ENCODE measurements around the gene RHBDD1.

Gene RHBDD1

DNA sequence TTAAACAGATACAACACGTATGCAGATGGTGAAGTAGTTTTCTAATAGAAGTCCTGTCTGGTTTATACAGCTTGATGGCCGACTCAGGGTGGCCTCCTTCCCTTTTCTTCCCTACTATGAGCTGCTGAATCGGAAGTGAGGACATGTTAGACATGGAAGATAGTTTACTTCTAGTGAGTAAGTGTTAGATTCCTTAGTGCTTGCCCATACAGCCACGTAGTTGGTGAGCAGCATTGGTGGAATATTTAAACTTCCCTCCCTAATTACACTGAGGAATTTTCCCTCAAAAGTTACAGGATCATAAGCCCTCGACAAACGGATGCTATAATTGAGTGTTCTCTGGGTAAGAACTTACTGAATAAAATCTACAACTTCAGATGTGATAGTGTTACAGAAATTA lies 52.1 kb downstream of the RHBDD1 start:
- peak; percentile 87 for DNase-seq (ENCODE audit: low read depth)

DNA sequence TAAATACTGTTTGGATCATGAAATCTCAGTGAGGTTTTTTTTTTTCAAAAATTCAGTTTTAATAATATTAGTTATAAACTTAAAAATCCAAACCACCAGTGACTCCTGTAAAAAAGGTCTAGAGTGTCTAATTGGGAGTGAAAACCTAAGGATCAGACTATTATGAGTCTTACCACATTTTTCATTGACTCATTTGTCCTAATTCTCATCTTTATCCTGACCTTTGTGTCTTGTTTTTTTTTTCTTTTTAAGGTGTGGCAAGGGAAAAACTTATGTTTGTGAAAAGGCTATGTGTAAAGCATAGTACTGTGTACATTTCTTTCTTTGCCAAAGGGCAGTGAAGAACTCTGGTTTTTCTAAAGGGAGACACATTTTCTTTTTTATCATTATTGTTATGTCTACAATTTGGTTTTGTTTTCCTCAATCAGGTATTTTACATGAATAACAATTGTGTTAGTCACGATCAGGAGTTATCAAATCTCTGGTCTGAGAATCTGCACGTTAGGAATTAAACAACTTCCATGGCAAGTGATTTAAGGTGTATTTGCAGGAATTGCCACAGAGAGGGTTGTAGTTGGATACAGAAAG lies 52.6 kb downstream of the RHBDD1 start:
- peak; percentile 49 for DNase-seq (ENCODE audit: low read depth)

DNA sequence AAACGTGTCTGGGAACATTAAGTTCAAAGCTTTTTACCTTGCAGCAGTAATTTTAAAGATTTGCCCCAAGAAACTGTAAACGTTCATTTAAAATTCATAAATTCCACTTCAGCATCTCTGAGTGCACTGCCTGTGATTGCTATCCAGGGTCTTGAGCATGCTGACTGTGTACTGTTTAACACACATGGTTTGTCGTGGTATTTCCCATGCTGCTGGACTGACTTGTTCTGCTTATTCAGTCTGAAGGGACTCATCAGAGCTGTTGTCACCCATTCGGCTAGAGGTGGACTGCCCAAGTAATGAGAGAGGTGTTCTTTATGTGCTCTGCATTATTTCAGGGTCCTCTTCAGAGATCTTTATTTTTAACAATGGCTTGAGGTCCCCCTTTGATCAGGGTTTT lies 53.1 kb downstream of the RHBDD1 start:
- DNase-seq (ENCODE audit: low read depth), result peak; percentile 45

DNA sequence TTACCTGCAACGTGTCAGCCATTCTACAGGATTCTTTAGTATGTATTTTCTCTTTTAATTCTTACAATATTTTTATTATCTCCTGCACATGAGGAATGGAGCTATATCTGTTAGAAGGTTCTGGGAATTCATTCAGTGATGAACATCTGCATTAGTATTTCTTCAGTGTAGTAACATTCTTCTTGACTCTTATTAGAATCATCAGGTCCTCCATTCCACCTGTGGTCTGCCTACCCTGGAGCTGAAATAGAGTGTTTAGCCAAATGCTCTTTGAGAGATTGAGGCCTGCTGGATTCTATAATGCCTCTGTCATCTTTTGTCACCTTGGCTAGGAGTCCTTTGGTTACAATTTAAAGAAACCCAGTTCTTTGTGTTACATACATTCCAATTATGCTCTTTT lies 54.4 kb downstream of the RHBDD1 start:
- DNase-seq (ENCODE audit: low read depth), result no peak

DNA sequence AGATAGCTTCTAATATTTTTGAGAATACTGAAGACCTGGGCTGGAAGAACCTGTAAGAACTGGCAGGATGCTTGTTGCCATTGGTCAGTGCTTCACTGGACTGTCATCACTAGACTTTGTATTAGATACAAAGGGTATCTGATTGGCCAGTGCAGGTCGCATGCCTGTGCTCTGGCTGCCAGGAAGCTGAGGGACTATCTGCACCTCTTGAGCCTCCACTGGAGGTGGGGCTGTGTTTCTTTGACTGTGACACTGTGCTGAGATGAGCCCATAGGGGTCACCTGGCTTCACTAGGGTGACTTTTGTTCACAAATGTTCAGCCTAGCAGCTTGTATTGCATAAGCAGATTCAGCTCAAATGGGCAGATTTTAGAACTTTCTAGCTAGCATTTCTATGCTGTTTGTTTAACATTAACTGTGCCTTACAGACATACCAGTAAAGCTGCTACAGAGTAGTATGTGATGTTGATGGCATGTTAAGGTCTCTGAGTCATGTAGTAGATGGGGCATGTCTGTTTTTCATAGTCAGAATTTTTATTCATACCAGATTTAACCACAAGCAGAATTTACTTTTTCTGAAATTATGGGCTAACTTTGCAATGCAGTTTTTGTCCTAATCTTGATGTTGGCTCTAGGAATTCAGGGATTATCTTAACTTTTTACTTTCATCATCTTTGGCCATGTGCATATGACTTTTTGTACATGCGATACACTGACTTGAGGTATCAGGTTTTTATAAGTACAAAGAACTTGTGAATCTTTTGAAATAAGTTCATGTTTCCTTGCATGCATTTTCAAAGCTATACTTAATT lies 56.1 kb downstream of the RHBDD1 start:
- peak; percentile 74 for DNase-seq (ENCODE audit: low read depth)

DNA sequence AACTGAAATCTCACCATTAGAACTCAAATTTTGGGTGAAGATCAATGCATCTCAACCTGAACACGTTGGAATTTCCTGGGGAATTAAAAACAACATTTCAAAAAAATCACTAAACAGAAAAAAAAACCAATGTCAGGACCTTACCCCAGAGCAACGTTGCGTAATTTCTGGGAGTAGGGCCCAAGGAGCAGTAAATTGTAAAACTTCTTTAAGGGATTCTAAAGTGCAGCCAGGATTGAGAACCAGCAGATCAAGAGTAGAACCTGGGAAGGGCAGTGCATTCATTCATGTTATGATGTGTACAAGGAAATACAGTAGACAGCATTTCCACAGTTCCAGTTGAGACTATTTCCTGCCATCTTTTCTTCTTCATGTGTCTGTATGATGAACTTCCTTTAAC lies 56.9 kb downstream of the RHBDD1 start:
- DNase-seq (ENCODE audit: low read depth), result peak; percentile 16

DNA sequence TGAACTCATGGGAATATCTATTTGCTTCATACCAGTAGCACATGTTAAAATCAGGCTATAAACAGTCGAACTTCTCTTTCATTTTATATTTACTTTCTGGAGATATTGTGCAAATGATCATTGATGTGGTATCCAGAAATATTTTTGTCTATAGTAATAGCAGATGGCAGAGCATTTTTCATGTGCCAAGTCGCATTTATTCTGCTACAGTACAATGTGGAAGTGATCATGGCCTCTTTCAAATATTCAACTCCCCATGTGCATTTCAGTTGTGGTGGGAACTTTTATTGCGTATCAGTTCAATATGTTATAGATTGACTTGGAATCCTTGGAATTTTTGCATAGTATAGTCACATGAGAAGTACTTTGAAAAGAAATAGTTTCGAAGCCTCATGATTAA lies 57.4 kb downstream of the RHBDD1 start:
- peak; percentile 10 for DNase-seq (ENCODE audit: low read depth)

DNA sequence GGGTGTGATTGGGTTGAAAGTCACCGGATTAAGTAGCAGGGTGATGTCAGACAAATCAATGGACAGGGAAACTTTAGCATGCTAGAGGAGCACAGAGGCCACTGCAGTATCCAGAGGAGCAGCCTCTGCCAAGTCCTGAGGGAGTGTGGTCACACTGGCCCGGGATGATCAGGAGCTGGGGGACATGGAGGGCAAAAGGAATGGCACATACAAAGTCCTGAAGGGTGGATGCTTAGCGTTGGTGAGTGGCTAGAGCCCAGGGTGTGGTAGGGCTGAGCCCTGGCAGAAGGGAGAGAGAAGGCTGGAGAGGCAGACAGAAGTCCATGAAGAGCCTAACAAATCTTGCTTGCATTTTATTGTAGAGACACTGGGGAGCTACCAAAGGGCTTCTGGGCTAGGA lies 58.9 kb downstream of the RHBDD1 start:
- DNase-seq (ENCODE audit: low read depth), result no peak

DNA sequence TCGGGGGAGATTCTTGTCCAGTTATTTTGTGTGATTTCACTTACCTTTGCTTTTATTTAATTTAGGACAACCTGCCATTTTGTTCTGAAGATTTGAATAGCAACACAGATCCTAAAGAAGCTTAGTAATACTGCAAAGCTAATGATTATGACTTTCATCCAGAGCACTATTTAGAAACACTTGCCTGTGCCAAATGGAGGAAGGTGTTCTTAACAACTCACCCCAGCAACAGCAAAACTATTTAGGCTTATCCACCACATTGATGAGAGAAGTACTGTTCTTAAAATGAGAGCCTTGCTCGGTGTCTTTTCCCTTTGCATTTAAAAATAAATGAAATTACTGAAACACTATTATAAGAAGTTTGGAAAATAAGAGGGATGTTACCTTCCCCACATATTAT lies 59.7 kb downstream of the RHBDD1 start:
- no peak for DNase-seq (ENCODE audit: low read depth)

DNA sequence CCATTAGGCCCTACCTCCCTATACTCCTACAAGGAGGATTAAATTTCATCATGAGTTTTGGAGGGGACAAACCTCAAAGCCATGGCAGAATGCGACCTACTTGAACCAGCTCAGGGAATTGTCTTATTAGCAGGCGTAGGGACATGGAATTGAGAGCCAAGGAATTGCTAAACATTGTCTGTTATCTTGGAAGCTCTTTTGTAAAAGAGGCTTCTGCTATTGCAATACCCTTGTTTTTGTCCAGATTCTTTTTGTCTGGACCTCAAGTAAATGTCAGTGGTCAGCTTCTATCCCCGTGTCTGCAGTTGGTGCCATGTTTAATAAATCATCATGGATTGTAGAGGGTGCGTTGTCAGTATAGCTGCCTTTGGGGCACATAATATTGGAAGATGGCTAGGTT lies 62.3 kb downstream of the RHBDD1 start:
- DNase-seq (ENCODE audit: low read depth), result no peak

DNA sequence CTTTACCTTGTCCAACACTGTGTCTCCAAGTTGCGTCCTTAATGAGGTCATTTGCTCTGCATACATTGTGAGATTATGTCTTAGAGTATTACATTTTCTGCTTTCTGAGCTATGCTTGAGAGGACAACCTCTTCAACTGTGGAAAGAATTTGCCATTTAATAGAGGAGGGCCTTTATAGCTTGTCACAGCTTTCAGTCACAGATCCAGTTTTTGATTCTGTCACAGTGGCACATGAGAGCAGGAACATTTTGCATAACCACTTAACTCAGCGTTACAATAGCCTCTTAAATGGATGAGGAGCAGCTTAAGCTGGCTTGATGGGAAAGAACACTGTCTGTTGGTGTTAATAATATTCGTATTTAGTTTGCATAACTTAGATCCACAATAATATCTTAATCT lies 63.0 kb downstream of the RHBDD1 start:
- no peak for DNase-seq (ENCODE audit: low read depth)

DNA sequence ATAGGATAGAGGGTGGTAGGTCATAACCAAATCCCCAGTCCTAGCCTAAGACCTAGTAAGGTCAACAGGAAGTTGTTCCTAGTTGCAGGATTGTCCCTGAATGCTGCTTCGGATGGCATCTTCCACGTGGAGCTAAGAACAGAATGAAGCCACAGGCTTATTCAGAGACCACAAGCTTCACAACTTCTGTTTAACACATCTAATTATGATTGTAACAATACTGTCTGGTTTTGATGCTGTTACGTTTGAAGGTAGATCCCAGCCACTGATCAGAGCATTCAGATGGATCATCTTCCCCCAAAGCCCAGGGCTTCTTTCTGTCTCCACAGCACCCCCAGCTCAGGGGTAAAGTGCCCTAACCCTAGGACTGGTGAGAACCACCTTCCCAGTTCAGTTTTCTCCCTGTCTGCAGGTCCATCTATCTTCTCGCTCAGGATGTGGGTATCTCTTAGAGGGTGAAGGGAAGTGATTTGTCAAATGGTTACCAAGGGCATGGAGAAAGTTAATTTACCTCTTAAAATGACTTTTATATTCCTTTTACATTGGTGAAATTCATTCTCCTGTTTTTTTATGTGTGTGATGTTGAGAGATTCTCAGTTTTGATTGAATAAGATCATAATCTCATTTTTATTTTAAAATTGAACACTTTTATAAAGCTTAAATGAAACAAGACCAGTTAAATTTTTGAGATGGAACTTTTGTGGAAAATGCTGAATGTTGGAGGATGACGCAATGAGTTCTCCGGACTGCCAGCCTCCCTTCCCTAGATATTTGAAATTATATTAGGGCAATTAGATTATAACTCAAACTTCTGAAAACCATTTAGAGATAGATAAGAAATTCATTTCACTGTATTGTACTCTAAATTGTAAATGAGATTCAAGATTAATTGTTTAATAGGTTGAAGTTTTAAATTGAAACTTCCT lies 66.5 kb downstream of the RHBDD1 start:
- peak; percentile 9 for DNase-seq (ENCODE audit: low read depth)

DNA sequence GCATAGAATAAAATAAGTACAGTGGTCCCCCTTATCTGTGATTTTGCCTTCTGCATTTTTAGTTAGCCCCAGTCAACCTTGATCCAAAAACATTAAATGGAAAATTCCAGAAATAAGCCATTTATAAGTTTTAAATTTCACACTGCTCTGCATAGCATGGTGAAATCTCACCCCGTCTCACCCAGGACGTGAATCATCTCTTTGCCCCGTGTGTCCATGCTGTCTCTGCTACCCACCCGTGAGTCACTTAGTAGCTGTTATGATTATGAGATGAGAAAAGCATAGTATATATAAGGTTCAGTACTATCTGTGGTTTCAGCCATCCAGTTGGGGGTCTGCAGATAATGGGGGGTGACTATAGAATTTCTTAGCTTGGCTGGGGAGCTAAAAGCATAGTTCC lies 67.3 kb downstream of the RHBDD1 start:
- DNase-seq (ENCODE audit: low read depth), result peak; percentile 94

DNA sequence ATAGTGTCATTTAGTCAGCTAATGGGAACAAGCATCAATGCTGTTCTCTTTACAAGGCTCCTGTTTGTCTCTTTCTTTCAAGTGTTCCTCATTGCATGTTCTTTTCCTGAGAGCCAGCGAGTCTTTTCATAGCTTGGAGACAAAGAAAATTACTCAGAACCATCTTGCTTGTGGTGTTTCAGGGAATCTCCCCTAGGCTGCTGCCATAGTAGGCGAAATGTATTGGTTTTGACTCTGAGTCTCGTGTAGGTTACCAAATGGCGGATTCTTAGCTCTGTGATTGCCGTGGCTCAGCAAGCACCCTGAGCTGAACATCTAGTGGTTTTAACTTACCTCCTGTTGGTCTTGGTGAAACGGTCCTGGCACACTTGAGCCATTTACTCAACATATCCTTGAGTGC lies 68.7 kb downstream of the RHBDD1 start:
- DNase-seq (ENCODE audit: low read depth), result no peak

DNA sequence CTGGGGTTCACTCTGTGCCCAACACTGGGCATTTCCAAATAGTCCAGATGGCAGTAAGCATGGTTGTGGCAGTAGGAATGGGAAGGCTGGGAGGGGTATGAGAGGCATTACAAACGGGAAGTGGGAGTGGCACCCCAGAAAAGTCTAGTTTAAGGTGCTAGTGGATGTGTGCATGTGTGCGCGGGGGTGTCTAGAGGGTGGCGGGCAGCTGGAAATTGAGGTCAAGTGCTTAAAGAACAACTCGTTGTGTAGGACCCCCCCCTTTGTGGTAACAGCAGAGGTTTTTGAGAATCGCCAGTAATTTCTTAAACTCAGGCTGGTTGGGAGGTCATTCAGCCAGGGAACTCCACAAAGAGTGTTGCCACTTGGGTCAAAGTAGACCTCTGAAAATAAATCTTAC lies 69.9 kb downstream of the RHBDD1 start:
- no peak for DNase-seq (ENCODE audit: low read depth)

DNA sequence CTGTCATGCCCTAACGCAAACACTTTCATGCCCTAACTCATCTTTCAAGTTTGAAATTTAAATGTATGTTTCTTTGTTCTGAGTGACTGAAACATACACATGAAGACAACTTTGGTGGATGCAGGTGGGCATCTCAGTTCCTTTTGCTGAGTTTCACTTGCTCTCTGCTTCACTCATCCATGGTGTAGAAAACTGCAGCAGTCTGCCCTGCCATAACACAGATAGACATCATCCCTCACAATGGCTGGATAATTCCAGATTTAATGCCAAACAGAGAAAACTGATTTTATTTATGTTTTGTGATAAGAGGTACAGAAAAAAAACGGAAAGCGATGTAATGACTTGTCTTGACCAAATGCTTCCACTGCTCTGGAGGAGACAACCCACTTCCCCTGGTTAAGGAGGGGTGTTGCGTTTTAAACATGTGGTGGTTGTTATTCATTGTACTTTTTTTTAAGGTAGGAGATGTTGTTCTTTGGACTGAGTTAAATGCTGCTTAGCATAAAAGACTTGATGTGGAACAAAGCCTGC lies 70.4 kb downstream of the RHBDD1 start:
- no peak for DNase-seq (ENCODE audit: low read depth)

DNA sequence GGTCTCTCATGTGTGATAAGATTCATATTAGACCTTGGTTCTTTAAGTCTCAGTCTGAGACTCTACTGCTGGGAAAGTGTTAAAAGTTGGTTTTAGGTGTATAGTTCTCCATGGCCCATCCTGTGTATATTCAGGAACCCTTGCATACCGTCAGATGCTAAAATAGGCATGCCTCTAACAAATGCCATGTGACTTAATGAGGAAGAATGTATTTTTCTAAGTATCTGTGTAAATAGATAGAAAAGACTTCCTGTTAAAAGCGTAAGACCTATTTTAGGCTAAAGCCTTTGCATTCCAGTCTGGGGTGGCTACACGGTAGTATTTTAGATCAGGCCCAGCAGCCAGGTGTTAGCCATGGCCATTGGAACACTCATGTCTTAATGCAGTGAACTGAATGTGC lies 73.3 kb downstream of the RHBDD1 start:
- no peak for DNase-seq (ENCODE audit: low read depth)

DNA sequence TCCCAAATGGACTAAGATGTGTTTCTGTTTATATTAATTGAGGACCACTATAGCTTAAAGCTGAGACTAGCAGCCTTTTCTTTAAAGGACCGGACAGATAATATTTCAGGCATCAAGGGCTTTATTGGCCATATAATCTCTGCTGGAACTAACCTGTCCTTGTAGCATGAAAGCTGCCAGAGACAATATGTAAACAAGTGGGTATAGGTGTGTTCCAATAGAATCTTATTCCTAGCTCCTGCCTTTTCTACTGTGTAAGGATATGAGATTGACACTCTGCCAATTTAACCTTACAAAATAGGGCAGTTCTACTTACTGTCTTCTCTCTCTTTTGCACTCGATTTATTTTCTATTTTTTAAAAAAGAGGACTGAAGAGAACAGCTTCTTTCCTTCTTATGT lies 74.0 kb downstream of the RHBDD1 start:
- DNase-seq (ENCODE audit: low read depth), result no peak

DNA sequence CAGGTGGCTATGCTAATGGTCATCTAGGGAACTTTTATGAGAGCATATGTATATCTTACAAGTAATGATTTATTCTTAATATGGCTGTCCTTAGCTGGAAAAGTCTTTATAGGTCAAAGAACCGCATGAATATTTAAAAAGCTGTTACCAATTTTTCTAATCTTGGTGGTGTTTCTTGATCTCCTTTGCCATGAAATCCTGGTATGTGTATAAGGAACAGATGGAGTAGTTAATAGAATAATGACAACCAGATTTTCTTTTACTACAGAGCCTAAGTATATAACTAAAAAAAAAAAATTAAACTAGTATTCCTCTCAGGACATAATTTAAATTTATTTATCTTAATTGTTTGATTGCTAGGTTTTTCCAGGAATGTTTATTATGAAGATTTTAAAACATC lies 74.5 kb downstream of the RHBDD1 start:
- DNase-seq (ENCODE audit: low read depth), result no peak

DNA sequence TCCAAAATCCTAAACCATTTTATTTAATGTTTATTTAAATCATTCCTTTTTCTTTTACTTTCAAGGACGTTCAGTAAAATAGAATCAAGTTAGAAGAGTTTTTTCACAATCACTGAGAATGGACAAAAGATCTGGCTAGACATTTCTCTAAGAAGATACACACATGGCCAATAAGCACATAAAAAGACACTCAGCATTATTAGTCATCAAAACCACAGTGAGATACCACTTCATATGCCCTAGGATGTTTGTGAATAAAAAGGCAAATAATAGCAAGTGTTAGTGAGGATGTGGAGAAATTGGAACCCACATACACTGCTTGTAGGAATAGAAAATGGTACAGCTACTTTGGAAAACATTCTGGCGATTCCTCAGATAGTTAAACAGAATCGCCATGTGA lies 76.1 kb downstream of the RHBDD1 start:
- DNase-seq (ENCODE audit: low read depth), result peak; percentile 80

DNA sequence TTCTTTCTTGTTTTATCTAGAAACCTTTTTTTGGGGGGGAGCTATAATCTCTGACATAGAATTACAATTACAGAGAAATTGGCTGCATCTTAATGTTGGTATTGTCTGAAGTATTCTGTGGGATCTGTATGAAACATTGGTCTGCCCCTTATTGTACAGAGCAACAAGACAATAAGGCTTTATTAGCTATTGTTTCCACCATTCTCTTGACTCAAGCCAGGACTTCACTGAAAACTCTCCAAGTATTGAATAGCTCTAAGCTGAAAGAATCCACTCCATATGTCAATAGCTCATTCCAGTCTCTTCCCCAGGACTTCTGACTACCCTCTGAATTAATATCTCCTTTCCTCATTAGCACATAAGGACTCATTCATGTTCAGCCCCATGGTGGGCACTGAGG lies 77.8 kb downstream of the RHBDD1 start:
- DNase-seq (ENCODE audit: low read depth), result no peak

DNA sequence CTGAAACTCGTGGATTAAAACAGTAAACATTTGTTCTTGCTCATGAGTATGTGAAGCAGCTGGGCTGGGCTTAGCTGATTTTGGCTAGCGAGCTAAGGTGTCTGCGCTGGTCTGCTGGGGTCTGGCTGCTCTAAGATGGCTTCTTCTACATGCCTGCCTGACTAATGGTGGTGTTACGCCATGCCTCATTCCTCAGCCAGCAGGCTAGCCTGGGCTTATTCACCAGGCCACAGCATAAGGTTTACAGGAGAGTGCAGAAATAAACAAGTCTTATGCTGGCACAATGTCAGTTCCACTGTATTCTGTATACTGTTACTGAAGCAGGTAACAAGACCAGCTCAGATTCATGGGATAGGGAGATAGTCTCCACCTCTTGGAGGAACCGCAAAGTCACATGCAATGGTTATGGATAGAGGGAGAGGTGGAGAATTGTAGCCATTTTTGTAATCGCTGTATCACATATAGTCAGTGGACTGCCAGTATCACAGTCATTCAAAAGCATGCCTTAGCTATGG lies 80.0 kb downstream of the RHBDD1 start:
- DNase-seq (ENCODE audit: low read depth), result peak; percentile 70
